ENCODE measurements around the gene SEC31B. TPM values are rescaled to one million over a fixed set of nuclear protein-coding genes. Genes with fewer than 3 reads are reported as not detected.

SEC31B gene
- total and polyA plus RNA-seq, 2 donors (not counting 3 experiments of a cell fraction or from before 2014, with no cell fraction given), result 11.1 to 14.4 TPM

DNA sequence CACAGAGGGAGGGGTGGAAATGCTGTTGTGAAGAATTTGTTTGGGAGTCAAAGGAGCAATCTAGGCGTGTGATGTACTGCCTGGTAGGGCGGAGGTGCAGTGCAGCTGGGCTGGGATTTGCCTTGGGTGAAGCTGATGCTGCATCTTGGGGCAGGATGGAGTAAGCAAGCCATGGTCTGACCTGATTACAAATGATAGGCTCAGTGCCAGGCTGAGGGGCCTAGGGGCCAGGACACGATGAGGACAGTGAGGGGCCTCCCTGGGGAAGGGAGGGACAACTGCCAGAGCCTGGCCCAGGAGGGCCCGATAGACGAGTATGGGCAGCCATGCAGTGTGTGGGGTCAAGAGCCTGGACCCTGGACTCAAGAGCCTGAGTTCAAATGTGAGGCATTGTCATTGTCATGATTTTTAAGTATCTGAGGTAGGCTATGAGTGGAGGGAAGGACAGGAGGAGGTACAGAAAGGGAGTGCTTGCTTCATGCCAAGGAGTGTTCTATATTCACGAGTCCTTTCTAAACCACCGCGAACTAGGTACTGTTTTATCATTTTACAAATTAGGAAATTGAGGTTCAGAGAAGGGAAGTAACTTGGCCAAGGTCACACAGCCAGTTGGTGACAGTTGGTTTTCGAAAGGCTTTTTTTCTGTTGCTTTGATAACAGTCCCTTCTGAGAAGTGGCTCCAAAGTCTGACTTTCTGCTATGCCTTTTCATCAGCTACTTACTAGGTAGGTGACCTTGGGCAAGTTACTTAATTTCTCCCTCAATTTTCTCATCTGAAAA lies 45.7 kb upstream of the SEC31B start:
- CTCF ChIA-PET, result interaction anchor here (1.2 kb wide), 1 partner anchor 313 kb away, joined by 3 read pairs; no protein-coding TSS in a partner anchor
- H3K79me2 ChIP-seq (ENCODE audit: control insufficient read depth, insufficient read depth, low read length), result no peaks in the 10 kb centered on the region
- H3K9ac ChIP-seq (replicated peaks; ENCODE audit: extremely low read depth, insufficient read depth, low read length), result no peak overlapping the region
- POLR2A ChIA-PET, result no interaction called here
- H3K27ac ChIP-seq (ENCODE audit: insufficient read depth, low read depth, low read length), result no peak overlapping the region
- no peak overlapping the region for H3K4me2 ChIP-seq (ENCODE audit: insufficient read depth, low read length)
- DNase-seq (ENCODE audit: low read depth, low spot score), result no peak
- H3K9me3 ChIP-seq (replicated peaks; ENCODE audit: control insufficient read depth, insufficient read depth, low read length), result no peaks in the 10 kb centered on the region
- H3K36me3 ChIP-seq (ENCODE audit: control insufficient read depth in 2 of 2, extremely low read depth in 1 of 2, insufficient read depth in 2 of 2, low read length in 2 of 2), result no peaks in the 10 kb centered on the region
- intact Hi-C loops (cut with micrococcal nuclease) (no loop called here), dilution Hi-C loops (cut with MboI; ENCODE audit: extremely low pct_ligation_motif_present, low sequenced_read_pairs) (no loop called here)
- H2AFZ ChIP-seq (ENCODE audit: low read depth, low read length), result no peak overlapping the region
- TF ChIP-seq JUN (IDR thresholded peaks at IDR 0.05; ENCODE audit: borderline replicate concordance, insufficient read depth, insufficient read length, low read depth) (no peak), POLR2A (IDR thresholded peaks at IDR 0.05; ENCODE audit: low read depth, low read length) (no peak)
- TF ChIP-seq, protein P1, sequence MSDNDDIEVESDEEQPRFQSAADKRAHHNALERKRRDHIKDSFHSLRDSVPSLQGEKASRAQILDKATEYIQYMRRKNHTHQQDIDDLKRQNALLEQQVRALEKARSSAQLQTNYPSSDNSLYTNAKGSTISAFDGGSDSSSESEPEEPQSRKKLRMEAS (IDR thresholded peaks at IDR 0.05; ENCODE audit: insufficient read depth, insufficient read length), result no peak
- no peaks in the 10 kb centered on the region for H4K20me1 ChIP-seq (replicated peaks; ENCODE audit: control insufficient read depth, extremely low read depth, insufficient read depth, low read length)
- H3K9me1 ChIP-seq (replicated peaks; ENCODE audit: control insufficient read depth, extremely low read depth, insufficient read depth, low read length), result no peaks in the 10 kb centered on the region
- no TSS peak for BruUV-seq (replicated peaks)
- peaks cover 65 to 67% of the 10 kb centered on the region in 2 experiments for H3K27me3 ChIP-seq (ENCODE audit: control insufficient read depth in 2 of 2, insufficient read depth in 2 of 2, low read length in 2 of 2)
- no peak overlapping the region for H3K4me3 ChIP-seq (replicated peaks in 1 of 3; ENCODE audit: insufficient read depth in 1 of 3, low read depth in 1 of 3, low read length in 3 of 3)
- H3K4me1 ChIP-seq (ENCODE audit: control insufficient read depth, extremely low read depth, insufficient read depth, low read length), result peaks cover 2% of the 10 kb centered on the region
- FAIRE-seq, result no peak

DNA sequence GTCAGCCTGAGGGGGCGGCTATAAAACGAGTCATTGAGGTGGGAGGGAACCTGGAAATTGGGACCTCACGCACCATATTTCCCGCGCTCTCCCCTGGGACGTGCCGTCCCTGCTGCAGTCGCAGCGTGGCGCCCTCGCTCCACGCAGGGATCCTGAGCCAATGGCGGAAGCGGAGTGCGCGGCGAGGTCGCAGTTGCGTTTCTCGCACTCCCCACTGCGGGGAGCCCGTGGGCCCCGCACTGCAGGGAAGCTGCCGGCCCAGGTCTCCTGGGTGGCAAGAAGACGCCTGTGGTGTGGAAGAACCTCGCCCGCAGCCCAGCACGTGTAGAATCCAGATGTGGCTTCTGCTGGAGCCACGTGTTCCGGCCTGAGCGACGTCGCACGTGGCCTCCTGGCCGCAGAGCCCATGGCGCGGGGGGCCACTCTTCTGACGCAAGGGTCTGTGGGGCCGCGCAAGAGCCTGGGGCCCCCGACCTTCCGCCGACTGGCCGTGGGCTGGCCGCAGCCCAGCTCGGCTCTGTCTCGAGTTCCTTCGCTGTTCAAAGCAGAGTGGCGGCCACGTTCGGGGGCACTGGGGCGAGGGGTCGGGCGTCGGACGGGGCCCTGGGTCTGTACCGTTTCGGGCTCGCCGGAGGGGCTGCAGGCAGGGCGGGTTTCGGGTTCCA lies 42.5 kb upstream of the SEC31B start:
- Histone ChIP-seq H3K36me3 (ENCODE audit: control insufficient read depth in 2 of 2, extremely low read depth in 1 of 2, insufficient read depth in 2 of 2, low read length in 2 of 2) (no peaks in the 10 kb centered on the region), H3K9me3 (replicated peaks; ENCODE audit: control insufficient read depth, insufficient read depth, low read length) (no peaks in the 10 kb centered on the region), H3K9ac (replicated peaks; ENCODE audit: extremely low read depth, insufficient read depth, low read length) (no peak overlapping the region), H3K9me1 (replicated peaks; ENCODE audit: control insufficient read depth, extremely low read depth, insufficient read depth, low read length) (no peaks in the 10 kb centered on the region), H3K4me1 (ENCODE audit: control insufficient read depth, extremely low read depth, insufficient read depth, low read length) (peaks cover 2% of the 10 kb centered on the region), H3K27me3 (ENCODE audit: control insufficient read depth in 2 of 2, insufficient read depth in 2 of 2, low read length in 2 of 2) (peaks cover 37 to 38% of the 10 kb centered on the region in 2 experiments), H3K79me2 (ENCODE audit: control insufficient read depth, insufficient read depth, low read length) (no peaks in the 10 kb centered on the region), H3K27ac (ENCODE audit: insufficient read depth, low read depth, low read length) (no peak overlapping the region), H3K4me2 (ENCODE audit: insufficient read depth, low read length) (no peak overlapping the region), H4K20me1 (replicated peaks; ENCODE audit: control insufficient read depth, extremely low read depth, insufficient read depth, low read length) (no peaks in the 10 kb centered on the region), H3K4me3 (replicated peaks in 1 of 3; ENCODE audit: insufficient read depth in 1 of 3, low read depth in 1 of 3, low read length in 3 of 3) (no peak overlapping the region), H2AFZ (ENCODE audit: low read depth, low read length) (no peak overlapping the region)
- dilution Hi-C loops (cut with MboI; ENCODE audit: extremely low pct_ligation_motif_present, low sequenced_read_pairs), result no loop called here
- DNase-seq (ENCODE audit: low read depth, low spot score), result peak; percentile 51
- intact Hi-C loops (cut with micrococcal nuclease), result loop anchor here (1.0 to 5.0 kb wide), 5 partner anchors 165 to 452 kb away; no protein-coding TSS in a partner anchor
- BruUV-seq (replicated peaks), result no TSS peak
- TF ChIP-seq FOS (IDR thresholded peaks at IDR 0.05; ENCODE audit: borderline replicate concordance, insufficient read depth, low read length), result no peak
- TF ChIP-seq, protein P2, sequence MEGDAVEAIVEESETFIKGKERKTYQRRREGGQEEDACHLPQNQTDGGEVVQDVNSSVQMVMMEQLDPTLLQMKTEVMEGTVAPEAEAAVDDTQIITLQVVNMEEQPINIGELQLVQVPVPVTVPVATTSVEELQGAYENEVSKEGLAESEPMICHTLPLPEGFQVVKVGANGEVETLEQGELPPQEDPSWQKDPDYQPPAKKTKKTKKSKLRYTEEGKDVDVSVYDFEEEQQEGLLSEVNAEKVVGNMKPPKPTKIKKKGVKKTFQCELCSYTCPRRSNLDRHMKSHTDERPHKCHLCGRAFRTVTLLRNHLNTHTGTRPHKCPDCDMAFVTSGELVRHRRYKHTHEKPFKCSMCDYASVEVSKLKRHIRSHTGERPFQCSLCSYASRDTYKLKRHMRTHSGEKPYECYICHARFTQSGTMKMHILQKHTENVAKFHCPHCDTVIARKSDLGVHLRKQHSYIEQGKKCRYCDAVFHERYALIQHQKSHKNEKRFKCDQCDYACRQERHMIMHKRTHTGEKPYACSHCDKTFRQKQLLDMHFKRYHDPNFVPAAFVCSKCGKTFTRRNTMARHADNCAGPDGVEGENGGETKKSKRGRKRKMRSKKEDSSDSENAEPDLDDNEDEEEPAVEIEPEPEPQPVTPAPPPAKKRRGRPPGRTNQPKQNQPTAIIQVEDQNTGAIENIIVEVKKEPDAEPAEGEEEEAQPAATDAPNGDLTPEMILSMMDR (IDR thresholded peaks at IDR 0.05; ENCODE audit: extremely low read depth in 1 of 2, insufficient read depth in 1 of 2, low read depth in 1 of 2, low read length in 2 of 2), result peak; percentile 89 to 91
- TF ChIP-seq EZH2 (IDR thresholded peaks at IDR 0.05; ENCODE audit: borderline replicate concordance, low read depth, low read length, severe bottlenecking), result peak; percentile 79
- no peak for TF ChIP-seq POLR2A (IDR thresholded peaks at IDR 0.05; ENCODE audit: low read depth, low read length)
- TF ChIP-seq MYC (IDR thresholded peaks at IDR 0.05; ENCODE audit: low read depth, low read length), result no peak
- TF ChIP-seq, protein P1 (IDR thresholded peaks at IDR 0.05; ENCODE audit: insufficient read depth, insufficient read length), result peak; percentile 86
- no peak for TF ChIP-seq GATA2 (IDR thresholded peaks at IDR 0.05; ENCODE audit: insufficient read depth, insufficient read length, low read depth, low read length)
- TF ChIP-seq JUN (IDR thresholded peaks at IDR 0.05; ENCODE audit: borderline replicate concordance, insufficient read depth, insufficient read length, low read depth), result no peak
- no peak for TF ChIP-seq POLR2AphosphoS5 (IDR thresholded peaks at IDR 0.05; ENCODE audit: insufficient read depth, low read depth, low read length)
- POLR2A ChIA-PET, result no interaction called here
- no peak for FAIRE-seq
- CTCF ChIA-PET, result interaction anchor here (0.6 to 4.7 kb wide), 26 partner anchors 8 to 580 kb away, joined by 3 to 57 read pairs (median 6); partner anchors contain the start of gene HIF1AN

Measured in endothelial cell of umbilical vein (primary cell).